Renal cortex interstitium (tissue), 15 donors: ENCODE results near the gene EPN3. TPM values are rescaled to one million over a fixed set of nuclear protein-coding genes. Genes with fewer than 3 reads are reported as not detected.

ENCODE experiments used
- DNase-seq, 11 donors: peaks; one replicate each; pipeline ENCODE4 v3.0.0-alpha.2; 2013; ENCODE audit warnings: low read depth in 9 of 11, low spot score in 4 of 11; ENCODE audit errors: extremely low read depth in 1 of 11
- long read RNA-seq, 16 experiments: transcript quantifications; one replicate each; lab custom pipeline, GENCODE V29; 2026
- polyA plus RNA-seq, 3 donors: library from polyadenylated mRNA; unstranded; fragments of 120-200 nt; gene quantifications; one replicate each; pipeline ENCODE4 v1.2.1, GENCODE V29; 2013; ENCODE audit not compliant: insufficient read length in 3 of 3

The EPN3 gene
- polyA plus RNA-seq, result 10 to 100 TPM in 2 of 3 donors, 1 to 10 TPM in 1; 5.9 to 15.0 (median 13.4) TPM
- long read RNA-seq, donor 1, result 0 reads
- long read RNA-seq, donor 2, result 0 reads
- long read RNA-seq, donor 3, partial matches to known transcripts, result 0 of 1 reads
- long read RNA-seq, donor 3, other reads (novel, unspliced or antisense), result 0 of 1 reads
- long read RNA-seq, donor 4, result 0 reads
- long read RNA-seq, donor 5, result 0 reads
- long read RNA-seq, donor 6, result 0 reads
- long read RNA-seq, donor 7, full-length matches to known transcripts, result 2 of 2 reads
- long read RNA-seq, donor 7, partial matches to known transcripts, result 0 of 2 reads
- long read RNA-seq, donor 7, other reads (novel, unspliced or antisense), result 0 of 2 reads
- long read RNA-seq, donor 8, result 0 reads
- long read RNA-seq, donor 9, full-length matches to known transcripts, result 1 of 1 reads
- long read RNA-seq, donor 9, partial matches to known transcripts, result 0 of 1 reads
- long read RNA-seq, donor 9, other reads (novel, unspliced or antisense), result 0 of 1 reads
- long read RNA-seq, donor 10, result 0 reads
- long read RNA-seq, donor 11, result 0 reads
- long read RNA-seq, donor 12, full-length matches to known transcripts, result 1 of 1 reads
- long read RNA-seq, donor 12, partial matches to known transcripts, result 0 of 1 reads
- long read RNA-seq, donor 12, other reads (novel, unspliced or antisense), result 0 of 1 reads
- long read RNA-seq, donor 13, result 0 reads
- long read RNA-seq, donor 14, full-length matches to known transcripts, result 1 of 1 reads
- long read RNA-seq, donor 14, partial matches to known transcripts, result 0 of 1 reads
- long read RNA-seq, donor 14, other reads (novel, unspliced or antisense), result 0 of 1 reads
- long read RNA-seq, donor 15, full-length matches to known transcripts, result 1 of 1 reads
- long read RNA-seq, donor 15, partial matches to known transcripts, result 0 of 1 reads
- long read RNA-seq, donor 15, other reads (novel, unspliced or antisense), result 0 of 1 reads
- long read RNA-seq, donor 16, full-length matches to known transcripts, result 2 of 2 reads
- long read RNA-seq, donor 16, partial matches to known transcripts, result 0 of 2 reads
- long read RNA-seq, donor 16, other reads (novel, unspliced or antisense), result 0 of 2 reads

DNA sequence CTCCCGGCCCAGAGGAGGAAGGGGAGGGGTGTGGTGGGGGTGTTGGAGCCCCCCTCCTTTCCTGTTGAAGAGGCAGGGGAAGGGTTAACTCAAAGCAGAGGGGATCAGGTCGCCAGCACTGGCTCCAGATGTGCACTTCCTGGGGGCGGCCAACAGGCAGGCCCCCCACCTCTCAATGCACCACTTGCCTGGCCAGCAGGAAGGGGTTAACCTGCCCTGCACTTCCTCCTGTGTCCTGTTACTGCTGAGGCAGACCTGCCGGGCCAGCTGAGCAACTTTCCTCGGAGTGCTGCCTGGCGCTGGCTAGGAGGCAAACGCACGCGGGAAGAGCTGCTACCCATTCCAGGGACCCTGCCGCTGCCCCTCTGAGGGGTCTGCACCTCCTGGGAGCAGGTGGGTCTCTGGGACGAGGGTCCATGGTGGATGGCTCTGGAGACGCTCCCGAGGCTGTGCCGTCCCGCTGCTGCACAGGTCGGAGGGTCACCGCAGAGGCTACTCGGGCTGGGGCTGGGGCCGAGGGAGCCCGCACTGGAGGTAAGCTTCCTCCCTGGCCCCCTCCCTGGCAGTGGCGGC is at the start of gene EPN3:
Gene EPN3 (plus strand): TSS at position 284 of the 573 bp plus-strand sequence. CDS start 3,822 bp downstream, outside the sequence.
- no peak for DNase-seq

DNA sequence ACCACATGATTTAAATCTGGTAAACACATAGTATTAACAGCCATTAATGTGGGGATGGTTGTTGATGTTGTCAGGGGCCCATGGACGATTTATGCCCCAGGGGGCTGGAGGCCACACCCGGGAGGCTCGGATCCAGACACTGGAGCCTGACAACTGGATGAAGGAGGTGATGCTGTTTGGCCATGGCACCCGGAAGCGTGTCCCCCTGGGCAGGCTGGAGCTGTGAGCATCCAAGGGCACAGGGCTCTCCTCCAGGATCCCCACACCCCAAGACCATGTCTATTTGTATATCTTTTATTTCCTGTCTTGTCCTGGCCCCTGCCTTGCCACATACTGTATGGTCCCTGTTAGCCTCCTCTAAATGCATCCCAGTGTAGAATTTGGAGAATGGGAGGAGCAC is 49.3 kb upstream of the EPN3 start:
- no peak for DNase-seq

GRCh38 chr17:50484386-50485155 is 48.0 kb upstream of the EPN3 start:
- no peak for DNase-seq

- DNase-seq, result no peak
These were observed 45.1 kb upstream of the EPN3 start for GRCh38 chr17:50487213-50488096.

- DNase-seq, result no peak
These were observed 43.7 kb upstream of the EPN3 start for GRCh38 chr17:50488880-50489279.

DNA sequence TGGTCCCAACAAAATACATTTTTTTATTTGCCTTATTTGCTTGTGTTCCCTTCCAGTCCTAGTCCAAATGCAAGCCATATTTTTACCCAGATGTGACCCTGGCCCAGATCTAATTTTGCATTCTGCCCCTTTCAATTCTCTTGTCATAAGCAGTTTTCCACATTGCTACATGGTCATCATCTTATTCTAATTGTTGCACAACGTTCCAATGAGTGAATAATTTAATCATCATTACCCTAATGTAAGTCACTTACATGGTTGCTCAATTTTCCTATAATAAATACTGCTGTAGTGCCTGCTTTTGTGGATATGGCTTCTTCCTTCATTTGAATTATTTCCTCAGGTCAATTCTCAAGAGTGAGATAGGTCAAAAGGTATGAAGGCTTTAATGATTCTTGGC is 41.0 kb upstream of the EPN3 start:
- no peak for DNase-seq

GRCh38 chr17:50492214-50492613 is 40.3 kb upstream of the EPN3 start:
- no peak for DNase-seq

GRCh38 chr17:50493744-50494143 is 38.8 kb upstream of the EPN3 start:
- DNase-seq, result no peak

GRCh38 chr17:50495217-50495823 is 37.2 kb upstream of the EPN3 start:
- no peak for DNase-seq

DNA sequence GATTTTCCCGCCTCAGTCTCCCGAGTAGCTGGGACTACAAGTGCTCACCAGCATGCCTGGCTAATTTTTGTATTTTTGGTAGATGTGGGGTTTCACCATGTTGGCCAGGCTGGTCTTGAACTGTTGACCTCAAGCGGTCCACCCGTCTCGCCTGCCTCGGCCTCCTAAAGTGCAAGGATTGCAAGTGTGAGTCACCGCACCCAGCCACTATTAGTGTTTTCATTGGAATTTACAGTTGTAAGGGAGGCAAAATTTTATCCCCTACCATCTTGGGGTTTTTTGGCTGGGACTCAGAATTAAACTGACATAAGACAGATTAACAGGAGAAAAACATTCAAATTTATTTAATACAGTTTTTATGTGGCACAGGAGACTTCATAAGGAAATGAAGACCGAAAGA is 36.6 kb upstream of the EPN3 start:
- no peak for DNase-seq

DNA sequence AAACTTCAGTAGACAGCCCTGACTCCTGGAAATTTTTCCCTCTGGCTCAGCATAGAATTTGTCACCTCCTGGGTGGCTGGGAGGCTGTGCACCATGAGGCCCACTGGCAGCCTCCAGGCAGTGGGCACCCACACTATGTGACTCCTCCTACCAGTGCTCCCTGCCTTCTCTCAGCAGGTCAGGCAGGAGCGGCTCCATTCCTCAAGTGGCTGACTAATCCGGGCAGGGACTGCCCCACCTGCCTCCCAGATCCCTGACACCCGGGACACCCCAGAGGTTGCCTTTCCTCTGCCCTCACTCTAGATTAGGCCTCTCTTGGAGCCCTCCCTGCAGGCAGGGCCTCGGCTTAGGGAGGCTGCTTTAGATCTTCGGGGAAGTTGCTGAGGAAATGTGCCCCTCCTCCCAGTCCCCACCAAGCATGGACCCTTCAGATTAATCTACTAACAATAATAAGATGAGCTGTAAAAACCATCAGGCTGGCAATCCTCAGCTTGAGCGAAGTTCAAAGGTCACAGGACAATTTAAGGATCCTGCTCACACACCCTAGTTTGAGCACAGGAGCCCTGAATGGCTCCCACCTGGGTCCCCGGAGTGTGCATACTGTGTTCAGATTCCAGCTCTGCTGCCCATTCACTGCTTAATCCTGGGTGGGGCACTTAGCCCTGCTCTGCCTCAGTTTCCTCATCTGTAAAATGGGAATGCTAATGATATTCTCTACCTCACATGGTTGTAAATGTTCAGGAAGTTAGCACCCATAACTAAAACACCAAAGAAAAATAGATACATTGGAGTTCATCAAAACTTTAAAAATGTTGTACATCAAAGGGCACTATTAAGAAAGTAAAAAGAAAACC is 34.3 kb upstream of the EPN3 start:
- no peak for DNase-seq

DNA sequence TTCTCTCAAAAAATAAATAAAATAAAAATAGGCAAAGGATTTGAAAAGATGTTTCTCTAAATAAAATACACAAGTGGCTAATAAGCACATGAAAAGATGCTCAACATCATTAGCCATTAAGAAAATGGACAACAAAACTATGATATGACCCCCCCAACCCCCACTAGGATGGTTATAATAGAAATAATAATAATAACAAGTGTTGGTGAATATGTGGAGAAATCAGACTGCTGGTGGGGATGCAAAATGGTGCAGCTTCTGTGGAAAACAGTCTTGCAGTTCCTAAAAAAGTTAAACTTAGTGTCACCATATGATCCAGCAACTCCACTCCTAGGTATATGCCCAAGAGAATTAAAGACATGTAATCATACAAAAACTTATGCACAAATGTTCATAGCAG is 33.3 kb upstream of the EPN3 start:
- DNase-seq, result no peak

DNA sequence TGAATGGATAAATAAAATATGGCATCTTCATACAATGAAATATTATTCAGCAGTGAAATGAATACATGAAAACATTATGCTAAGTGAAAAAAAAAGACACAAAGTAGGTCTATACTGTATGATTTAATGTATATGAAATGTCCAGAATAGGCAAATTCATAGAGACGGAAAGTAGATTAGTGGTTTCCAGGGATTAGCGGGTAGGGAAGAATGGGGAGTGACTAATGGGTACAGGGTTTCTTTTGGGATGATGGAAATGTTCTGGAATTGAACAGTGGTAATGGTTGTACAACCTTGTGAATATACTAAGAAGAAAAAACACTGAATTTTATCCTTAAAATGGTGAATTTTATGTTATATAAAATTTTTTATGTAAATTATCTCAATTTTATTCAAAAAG is 32.8 kb upstream of the EPN3 start:
- DNase-seq, result no peak

DNA sequence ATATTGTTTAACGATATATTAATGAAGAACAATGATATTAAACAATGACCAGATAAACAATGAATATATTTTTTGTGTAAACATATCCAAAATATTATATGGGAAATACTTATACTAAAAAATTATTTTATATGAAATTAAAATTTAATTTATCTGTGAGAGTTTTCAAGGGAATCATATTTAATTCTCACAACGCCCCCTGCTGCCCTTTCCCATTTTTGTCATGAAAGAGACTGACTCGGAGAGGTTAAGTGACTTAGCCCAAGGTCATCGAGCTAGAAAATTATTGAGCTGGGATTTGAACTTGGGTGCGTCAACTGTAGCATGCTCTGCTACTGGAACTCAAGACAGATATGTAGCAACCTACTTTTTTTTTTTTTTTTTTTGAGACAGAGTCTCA is 31.5 kb upstream of the EPN3 start:
- no peak for DNase-seq

DNA sequence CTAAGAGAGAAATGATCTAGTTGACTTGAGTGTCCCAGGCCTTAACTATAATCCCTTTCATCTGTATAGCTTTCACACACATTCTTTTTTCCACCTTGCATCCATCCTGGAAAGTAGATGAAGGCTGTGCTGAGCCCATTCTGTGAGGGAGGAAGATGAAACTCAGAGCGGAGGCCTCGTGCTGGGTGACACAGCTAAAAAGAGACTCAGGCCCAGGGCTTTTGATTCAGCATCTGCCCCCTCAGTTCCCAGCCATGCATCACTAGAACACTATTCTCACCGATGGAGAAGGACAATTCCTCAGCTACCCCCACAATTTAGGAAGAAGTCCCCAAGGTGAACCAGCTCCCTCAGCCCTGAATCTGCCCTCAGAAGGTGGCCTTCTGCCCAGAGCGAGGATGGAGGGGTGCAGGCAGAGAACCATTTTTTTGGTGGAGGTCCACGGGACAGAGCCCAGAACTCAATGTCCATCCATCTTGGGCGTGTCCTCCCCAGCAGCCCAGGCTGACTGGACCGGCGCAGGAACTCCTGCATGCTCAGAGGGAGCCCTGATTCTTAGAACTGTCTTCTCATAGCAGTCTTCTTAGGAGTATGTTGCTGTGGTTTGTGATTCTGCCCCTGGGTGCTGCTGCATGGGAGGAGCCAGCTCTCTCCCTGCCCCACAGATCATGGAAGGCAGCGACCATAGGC is 30.1 kb upstream of the EPN3 start:
- DNase-seq, result no peak

GRCh38 chr17:50505591-50506130 is 26.9 kb upstream of the EPN3 start:
- no peak for DNase-seq
